HG02884 (cell line): ENCODE data around the gene DUS1L.

Experiments
- ATAC-seq: cut with Tn5 transposase; IDR thresholded peaks from one replicate; pipeline ENCODE4 v1.9.1; 2021; ENCODE audit warnings: mild to moderate bottlenecking, moderate library complexity; ENCODE audit not compliant: unreplicated experiment

DUS1L gene

DNA sequence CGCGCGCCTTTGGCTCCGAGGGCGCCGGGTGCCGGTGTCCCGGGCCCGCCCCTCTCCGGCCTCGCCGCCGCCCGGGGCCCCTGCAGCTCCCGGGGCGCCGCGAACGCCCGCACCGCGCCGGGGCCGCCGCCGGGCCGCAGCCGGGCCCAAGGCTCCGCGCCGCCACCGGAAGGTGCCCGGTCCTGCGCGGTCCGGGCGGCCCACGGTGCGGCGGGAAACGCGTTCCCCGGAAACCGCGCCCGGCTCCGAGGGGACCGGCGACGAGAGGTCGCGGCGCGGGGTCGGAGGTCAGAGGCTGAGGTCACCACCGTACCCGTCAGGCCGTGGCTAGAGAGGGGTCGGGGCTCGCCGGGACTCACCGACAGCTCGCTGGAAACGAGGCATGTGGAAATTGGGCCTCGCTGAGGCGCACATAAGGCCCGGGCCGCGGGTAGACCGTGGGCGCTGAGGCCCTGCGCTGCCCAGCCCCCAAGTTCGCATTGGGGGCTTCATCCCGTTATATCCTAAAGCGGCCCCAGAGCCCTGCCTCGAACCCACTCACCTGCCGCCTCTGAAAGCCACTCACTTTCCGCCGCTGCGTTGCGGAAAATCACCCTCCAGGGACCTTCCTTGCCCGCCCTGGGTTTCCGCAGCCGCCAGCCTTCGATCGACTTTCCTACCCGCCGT, at the start of gene DUS1L:
Gene DUS1L (minus strand): TSS at position 167 of the 666 bp plus-strand sequence. CDS start 745 bp downstream, outside the sequence.
- ATAC-seq, result no peak

DNA sequence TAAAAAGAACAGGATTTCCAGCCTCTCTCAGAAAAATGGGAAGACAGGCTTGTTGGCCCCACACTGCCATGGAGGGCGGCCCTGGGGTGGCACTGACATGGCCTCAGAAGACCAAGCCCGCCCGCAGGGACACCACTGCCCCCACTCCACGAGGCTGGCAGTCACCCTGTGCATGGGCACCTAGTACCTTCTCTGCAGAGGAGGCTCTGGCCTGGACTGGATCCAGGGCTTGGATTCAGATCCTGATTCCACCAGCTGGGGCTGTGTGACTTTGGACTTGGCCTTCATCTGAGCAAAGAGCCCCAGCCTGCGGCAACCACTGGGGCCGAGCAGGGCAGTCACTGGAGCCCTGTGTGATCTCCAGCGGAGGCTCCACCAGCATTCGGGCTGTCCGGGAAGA, 49.3 kb upstream of the DUS1L start:
- ATAC-seq, result no peak

DNA sequence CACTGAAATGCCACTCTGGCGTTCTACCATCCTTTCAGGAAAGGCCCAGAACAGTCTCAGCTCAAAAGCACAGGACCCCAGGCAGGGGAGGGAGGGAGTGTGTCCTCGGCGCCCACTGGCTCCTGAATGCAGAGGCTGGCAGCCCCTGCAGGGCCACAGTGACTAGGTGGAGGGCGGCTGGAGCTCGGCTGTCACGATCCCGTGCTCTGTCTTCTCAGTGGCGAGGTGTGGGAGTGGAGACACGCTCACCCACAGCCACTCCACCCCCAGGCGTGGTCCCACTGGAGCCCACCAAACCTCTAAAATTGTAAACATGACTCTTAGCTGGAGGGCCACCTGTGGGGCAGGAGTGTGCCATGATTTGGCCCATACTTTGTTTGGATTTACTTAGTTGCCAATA, 48.8 kb upstream of the DUS1L start:
- ATAC-seq, result no peak

DNA sequence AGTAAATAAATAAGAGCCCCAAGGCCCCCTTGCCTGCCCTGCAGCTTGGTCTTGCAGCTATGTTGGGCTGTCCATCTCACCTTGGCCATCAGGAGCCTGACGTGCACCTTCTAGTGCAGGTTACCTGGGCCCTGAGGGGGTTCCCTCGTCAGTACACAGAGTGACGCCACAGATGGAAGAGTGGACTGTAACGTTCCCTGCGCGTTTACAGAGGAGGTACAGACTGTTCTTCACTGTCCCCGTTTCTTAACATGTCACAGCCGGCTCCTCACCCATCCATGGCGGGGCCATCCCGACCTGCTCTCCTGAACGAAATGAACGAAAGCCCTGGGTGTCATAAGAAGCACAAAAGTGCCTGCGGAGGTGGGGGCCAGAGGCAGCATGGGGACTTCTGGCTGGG, 48.3 kb upstream of the DUS1L start:
- ATAC-seq, result no peak

DNA sequence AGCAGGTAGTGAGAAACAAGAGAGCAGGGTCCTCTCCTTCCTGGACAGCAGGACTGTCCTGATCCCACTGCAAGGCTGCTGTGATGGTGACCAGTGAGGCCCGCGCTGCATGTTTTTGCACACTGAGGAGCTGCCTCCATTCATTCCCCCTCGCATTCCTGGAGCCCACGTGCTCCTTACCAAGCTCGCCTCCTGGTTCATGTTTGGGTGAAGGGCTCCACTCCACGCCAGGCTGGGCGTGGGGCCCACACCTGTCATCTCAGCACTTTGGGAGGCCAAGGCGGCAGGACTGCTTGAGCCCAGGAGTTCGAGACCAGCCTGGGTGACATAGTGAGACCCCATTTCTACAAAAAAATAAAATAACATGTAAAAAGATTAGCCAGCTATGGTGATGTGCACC, 47.8 kb upstream of the DUS1L start:
- ATAC-seq, result no peak

DNA sequence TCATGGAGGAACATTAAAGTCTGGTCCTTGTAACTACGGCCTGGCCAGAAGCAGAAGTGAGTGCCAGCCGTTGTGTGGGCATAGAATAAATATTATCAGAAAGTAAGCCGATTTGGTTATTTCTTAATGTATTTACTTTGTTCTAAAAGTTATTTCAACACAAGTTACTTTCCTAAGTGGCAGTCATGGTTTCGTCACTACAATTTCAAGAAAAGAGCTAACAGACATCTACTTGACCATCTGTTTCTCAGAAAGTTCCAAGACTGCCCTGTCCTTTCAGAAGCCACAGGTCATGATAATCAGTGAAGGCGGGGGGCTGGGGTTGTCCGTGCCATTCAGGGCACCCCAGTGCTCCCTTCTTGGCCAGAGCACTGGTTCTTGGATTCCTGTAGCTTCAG, 47.3 kb upstream of the DUS1L start:
- no peak for ATAC-seq

DNA sequence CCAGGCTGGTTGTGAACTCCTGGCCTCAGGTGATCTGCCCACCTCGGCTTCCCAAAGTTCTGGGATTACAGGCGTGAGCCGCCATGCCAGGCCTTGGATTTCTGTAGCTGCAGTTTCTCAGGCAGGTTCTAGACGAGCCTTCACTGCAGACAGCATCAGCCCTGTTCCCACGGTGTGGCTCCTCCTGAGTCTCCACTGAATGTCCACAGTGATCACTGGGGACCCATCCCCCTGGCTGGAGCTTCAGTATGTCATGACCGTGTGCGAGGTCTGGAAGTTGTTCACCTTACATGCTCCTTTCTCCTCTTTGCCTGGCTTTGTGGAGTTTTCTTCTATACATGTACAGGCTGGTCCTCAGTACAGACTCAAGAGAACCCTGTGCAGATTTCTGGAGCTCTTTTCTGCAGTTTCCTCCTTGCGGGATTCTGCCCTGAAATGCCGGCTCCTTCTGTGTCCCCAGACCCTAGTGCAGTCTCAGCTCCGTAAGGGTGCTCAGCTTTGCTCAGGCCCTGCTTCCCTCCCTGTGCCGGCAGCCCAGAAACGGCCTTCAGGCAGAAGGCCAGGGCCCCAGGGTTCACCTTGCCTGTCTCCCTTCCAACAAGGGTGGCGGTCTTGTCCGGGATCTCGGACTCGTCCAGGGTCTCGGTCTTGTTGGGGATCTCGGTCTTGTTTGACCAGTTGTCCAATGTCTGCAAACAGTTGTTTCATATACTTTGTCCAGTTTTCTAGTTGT, 46.7 kb upstream of the DUS1L start:
- no peak for ATAC-seq

DNA sequence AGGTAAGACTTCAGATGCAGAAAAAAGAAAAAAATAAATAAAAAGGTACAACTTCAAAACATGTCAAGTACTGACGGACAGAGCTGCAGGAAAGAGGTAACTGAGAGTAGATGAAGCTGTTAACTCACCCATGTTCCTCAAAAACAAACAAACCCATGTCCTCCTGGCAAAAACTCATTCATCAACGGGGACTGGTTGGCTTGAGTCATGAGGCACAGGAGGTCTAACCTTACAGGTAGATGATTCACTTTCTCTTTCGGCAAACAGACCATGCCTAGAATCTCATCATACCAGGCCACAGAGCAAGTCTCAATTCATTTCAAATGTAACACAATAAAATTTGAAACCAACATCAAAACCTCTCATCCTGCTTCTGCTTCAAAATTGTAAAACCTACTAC, 44.7 kb upstream of the DUS1L start:
- no peak for ATAC-seq

DNA sequence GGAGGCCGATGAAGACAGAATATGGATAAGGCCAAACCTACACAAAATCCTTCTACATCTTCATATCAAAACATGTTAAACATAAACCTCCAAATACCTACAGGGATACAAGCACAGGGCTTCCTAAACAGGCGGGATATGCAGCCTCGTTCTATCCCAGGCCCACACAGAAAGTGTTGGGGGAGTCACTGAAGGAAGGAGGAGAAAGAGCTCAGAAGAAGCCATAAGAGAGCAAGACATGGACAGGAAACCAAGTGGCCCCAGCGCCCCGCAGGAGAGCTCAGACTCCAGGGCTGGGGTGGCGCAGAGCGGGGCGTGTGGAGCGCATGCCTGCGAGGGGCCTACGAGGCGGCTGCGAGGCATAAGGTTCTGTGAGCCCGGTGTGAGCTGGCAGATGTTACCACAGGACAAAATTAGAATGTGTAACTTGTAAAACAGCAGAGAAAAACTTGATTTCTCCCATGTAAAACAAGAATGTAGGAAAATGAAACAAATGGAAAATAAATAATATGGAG, 43.4 kb upstream of the DUS1L start:
- no peak for ATAC-seq

DNA sequence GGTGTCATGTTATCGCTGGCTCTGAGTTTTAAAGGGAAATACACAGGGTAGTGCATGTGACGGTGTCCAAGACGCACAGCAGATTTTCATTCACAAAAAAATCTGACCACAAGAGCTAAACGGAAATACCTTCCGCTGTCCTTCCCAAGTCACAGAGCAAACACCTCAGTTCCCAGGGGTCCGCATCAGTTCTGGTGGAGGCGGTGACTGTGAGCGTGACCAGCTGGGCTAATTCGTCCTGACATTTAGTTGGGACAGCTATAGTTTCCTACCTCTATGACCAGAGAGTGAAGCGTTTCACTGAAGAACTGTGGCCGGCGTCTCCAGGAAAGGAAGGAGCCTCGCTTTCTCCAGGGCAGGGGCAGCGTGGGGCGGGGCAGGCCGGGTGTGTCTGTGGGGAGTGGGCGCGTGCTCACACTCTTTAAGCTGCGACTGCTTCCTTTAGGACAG, 42.9 kb upstream of the DUS1L start:
- ATAC-seq, result no peak

DNA sequence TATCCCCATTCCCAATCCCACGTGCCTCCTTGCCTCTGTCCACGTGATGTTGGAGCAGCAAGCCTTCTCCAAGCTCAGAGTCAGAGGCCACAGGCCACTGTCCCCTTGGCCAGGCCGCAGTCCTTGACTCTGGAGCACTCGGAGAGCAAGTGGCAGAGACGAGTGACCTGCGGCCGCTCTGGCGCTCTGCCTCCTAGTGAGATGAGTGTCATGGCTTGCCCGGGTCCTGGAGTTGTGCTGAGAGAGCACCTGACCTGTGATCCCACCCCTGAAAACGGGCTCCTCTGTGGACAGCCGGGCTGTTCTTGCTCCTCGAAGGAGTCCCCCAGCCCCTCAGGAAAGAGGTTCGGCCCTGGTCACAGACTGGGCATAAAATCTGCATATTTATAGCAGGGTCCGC, 42.4 kb upstream of the DUS1L start:
- ATAC-seq, result no peak

DNA sequence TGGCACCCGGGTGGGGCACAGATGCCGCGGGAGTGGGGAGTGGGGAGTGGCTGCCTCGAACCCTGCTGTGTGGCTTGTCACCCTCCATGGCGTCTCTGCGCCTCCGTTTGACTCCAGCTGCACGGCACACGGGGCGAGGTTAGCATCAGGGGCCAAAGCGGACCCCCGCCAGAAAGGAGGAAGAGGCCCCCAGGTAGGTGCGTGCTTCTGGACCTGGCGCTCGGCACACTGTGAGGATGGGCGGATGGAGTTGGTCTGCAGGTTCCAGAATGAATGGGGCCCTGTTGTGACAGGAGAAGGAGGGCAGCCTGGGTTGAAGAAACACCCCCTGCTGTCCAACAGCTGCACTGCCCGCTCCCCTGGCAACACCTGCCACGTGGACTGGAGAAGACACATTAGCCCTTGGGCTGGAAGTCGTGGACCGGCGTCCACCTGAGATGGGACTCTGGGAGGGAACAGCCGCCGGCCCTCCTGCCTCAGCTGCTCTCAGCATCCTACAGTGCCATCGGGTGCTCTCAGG, 41.8 kb upstream of the DUS1L start:
- ATAC-seq, result no peak

DNA sequence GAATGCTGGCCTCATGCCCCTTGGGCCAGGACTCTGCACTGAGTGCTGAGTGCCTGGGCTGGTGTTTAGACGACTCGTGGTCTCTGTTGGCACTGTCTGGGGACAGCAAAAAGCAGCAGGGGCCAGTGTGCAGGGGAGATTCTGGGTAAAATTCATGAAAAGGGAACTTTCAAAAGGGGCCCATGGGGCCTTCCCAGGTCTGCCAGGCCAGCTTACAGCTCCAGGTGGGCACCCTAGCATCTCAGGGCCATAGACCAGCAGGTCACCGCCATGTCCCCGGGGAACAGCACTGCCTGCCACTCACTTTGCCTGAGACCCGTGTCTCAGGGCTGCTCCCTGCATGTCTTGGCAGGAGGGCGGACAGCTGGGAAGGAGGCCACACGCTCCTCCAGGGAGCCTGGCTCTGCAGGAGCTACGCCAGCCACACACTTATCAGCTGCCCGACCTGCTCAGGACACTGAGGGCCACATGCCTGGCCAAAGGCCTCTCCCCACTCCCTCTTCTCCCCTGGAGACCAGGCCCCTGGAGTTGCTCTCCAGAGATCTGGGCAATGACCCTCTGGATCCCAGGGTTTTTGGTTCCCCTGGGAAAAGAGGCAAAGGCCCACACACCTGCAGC, 41.2 kb upstream of the DUS1L start:
- no peak for ATAC-seq

DNA sequence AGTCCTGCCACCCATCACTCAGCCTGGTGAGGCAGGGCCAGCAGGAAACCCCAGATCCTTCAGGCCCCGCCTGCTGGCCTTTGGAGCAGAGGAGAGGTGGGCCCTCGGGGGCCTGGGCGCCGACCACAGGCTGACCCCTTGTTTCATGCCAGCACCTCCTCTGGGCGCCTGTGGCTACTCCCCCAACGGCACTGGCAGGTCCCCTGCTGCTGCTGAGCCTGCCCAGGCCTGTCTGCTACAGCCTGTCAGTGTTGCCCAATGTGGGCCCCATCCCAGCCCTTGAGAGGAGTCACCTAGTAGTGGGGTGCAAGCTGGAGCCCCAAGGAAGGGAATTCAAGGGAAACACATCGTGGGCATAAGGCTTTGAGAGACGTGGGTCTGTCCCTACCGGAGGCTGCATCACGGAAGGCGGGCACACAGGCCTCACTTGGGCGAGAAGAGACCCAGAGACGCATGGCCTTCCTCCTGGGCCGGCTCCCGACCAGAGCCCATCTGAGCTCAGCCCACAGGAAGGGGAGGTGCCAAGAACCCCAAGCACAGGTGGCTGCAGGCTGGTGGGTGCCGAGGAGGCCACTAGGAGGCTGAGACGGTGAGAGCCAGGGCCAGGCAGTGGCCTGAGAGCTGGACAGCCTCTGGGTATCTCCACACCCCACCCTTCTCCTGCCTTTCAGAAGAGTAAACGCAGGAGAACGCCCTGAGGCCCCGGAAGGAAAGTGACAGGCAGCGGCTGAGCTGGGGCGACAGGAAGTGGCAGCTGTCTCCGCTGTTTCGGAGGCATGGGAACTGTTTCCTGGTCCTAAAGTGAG, 40.5 kb upstream of the DUS1L start:
- no peak for ATAC-seq

DNA sequence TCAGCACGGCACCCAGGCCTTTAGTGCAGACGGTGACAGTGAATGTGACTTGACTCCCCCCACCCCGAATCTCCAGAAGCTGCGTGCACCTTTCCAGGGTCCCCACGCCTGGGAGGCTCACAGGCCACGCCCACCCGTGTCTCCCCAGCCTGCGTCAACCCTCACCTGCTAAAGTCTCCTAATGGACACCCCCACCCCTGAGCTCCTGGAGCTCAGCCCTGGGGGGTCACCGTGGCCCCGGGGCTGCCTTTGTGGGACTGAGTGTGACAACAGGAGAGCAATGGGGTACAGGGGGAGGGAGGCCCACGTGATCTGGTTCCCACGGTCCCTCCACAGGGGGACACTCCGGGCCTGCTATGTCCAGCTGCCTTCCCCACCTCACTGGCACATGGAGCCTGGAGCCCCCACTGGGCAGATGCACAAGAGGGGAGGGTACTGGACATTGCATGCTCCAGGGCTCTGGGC, 39.8 kb upstream of the DUS1L start:
- no peak for ATAC-seq

DNA sequence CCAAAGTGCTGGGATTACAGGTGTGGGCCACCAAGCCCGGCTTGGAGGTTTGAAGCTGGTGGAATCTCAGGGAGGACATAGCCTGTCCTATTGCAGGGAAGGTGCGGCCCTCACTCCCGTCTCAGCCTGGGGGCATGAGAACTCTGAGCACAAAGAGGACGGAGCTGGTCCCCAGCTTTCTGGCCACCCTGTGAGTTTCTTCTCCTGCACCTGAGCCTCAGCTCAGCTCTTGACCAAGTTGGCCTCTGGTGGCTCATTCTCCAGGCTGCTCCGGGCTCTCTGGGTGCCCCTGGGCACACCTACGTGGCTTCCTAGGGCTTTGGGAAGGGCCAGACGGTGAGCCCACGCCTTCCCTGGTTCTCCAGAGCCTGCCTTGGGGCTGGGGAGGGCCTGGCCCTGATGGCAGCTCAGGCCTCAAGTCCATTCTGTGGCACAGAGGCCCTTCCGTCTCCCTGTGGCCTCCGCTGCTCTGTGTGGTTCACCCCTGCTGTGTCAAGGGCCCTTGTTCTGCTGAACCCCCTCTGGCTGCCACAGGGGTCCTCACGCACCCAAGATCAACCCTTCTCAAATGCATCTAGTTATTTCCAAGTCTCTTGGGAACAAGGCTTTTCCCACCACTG, 39.3 kb upstream of the DUS1L start:
- ATAC-seq, result no peak

DNA sequence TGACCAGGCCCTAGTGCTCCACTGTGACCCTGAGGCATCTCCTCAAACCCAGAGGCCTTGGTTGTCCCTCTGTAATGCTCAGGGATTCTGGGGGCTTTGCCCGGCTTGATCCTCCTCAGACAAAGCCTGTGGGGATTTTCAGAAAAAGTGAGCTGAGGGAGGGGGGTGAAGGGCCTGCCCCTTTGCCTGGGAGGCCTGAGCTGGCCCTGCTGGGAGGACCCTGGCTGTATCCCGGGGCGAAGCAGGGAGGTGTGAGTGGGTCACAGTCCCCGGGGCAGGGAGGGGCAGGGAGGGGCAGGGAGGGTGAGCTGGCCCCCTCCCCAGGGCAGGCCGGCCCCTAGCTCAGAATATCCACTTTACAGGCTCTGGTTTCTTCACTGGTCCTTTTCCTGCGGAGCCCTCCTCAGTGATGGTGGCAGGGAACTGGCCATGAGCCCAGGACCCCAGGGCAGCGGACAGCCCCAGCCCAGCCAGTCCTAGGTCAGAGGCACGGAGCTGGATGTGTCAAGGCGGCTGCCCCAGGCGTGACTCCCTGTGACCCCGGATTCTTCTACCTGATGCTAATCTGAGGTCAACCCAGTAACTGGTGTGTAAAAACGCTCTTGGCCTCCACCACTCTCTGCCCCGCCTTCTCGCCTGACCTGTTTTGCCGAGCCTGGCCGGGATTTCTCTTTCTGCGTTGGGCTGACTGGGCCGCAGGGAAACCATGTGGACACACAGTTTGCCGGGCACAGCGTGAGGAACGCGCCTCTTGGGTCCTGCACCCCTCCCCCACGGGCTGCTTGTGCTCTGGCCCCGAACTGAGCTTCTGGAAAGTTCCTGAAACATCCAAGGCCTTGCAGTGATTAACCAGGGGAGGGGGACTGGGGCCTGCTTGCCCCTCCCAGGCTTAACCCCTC, 38.2 kb upstream of the DUS1L start:
- no peak for ATAC-seq

DNA sequence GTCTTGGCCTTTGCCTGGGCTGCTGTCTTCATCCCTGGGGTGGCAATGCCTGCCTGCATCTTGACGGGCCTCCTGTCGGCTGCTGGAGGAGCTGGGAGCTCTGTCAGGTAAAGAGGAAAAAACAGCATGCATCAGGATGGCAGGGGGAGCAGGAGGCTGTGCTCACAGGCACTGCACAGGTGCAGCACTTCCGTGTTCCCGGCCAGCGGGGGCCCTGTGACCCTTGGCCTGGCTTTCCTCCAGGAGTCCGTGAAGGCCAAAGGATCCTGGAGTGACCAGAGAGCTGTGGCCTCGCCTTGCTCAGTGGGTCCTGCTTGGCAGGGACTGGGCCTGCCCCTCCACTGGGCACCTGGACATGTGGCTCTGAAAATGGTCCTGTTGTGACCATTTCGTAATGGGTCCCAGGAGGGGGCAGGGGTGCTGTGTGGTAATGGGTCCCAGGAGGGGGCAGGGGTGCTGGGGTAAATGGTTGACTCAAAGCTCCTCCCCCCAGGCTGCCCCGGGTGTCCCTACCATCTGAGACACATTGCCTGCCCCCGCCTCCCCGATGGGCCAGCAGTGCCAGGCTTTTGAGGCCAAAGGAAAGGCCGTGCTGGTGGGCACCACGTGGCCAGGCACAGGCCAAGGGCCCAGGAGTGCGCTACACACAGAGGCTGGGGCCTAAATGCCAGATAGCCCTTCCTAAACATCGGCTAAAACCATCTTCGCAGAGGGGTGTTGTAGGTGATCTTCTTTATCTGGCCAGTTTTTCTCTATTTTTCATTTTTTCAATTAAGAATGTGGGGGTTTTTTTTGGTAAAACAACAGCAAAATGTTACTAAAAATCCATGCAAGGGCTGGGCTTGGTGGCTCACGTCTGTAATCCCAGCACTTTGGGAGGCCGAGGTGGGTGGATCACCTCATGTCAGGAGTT, 36.4 kb upstream of the DUS1L start:
- no peak for ATAC-seq
